Activated naive CD8-positive, alpha-beta T cell treated with anti-CD3 and anti-CD28 coated beads, Interleukin-2, amount 50 U/mL, for 16 hours (primary cell): ENCODE data around the gene FUBP3.

Experiments
- DNase-seq: peaks from one replicate; pipeline ENCODE4 v3.0.0-alpha.2; 2020; ENCODE audit warnings: low read depth, low spot score

The FUBP3 gene

DNA sequence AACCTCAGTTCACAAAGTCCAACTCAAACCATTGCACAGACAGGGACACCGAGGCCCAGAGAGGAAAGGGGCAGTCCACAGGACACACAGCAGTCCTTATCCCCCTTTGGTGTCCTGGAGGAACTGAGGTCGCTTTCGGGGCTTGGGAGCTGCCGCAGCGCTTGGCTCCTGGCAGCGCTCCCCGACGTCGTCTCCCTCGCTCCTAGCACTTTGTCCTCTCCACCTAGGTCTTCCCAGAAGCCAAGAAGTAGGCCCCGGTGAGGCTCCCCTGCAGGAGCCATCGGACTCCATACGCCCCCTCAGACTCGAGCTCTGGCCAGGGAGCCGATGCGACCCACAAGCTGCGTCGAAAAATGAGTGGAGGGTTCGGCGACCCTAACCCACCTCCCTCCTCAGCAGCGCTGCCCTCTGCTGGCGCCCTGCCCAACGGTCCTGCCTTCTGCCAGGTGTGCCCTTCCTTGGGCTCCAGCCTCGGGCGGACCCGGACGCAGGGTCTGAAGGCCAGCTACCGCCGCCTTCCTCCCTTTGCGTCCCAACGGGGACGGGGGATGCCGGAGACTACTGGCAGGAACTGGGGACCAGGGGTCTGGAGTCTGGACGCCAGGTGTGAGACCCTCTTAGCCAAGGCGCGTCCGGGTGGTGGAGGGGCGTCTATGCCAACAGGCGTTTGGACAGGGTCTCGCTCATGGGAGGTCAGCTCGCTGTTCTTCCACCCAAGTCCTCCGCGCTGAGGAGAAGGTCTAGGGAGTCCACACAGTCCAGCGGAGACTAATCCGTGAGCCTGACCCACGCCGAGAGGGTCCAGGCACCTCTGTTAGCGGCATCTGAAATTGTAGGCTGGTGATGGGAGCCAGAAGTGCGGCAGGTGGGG is 83.0 kb downstream of the FUBP3 start:
- DNase-seq = no peak

DNA sequence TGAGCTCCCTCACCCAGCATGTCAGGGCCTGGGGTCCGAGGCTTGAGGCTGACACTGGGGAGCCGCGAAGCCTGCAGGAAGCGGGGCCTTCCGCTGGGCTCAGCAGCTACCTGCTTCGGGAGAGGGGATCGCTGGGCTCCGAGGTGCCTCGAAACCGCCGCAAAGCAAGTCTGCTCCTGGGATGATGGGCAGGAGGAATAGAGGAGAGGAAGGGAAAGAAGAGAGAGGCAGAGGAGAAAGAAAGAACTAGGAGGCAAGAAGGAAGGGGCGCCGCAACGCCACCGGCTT is 83.5 kb downstream of the FUBP3 start:
- DNase-seq = no peak

DNA sequence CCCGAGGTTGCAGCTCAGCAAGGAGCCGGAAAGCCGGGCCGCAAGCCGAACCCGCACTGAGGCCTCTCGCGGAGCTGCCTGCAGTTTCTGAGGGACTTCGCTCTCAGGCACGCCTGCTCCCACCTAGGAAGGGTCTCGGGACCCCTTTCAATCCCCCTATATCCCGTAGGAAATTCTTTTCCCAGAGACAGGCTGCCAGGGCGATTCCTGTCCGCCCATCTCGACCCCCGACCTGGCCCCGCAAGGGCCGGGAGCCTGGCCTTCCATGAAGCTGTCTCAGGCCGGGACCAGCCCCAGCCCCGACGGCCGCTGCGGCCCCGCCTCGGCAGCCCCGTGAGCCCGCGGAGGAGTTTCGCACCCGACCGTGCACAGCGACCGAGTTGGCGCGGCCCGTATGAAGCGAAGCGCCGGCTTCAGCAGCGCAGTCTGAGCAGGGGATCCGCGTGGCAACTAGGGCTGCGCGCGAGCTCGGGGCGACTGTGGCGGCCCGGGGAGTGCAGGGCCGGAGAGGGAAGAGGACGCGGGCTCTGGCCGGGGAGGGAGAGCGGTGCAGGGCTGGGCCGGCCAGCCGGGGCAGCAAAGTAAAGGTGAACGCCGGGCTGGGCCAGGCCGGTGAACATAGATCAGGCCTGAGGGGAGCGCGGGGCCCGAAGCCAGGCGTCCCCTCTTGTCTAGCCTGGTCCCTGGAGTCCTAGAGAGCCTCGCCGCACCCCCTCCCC is 84.0 kb downstream of the FUBP3 start:
- no peak for DNase-seq

DNA sequence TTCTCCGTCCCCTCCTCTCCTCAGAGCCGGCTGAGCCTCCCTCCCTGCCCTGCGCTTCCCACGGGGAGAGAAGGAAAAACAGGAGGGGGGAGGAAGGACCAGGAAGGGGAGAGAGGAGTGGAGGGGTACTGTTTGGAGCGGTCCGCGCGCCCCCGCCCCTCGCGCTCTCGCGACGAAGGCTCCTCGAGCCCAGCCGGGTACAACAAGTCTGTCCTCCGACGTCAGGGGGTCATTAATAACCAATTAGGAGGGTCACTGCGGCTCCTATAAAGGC is 84.5 kb downstream of the FUBP3 start:
- DNase-seq = no peak

DNA sequence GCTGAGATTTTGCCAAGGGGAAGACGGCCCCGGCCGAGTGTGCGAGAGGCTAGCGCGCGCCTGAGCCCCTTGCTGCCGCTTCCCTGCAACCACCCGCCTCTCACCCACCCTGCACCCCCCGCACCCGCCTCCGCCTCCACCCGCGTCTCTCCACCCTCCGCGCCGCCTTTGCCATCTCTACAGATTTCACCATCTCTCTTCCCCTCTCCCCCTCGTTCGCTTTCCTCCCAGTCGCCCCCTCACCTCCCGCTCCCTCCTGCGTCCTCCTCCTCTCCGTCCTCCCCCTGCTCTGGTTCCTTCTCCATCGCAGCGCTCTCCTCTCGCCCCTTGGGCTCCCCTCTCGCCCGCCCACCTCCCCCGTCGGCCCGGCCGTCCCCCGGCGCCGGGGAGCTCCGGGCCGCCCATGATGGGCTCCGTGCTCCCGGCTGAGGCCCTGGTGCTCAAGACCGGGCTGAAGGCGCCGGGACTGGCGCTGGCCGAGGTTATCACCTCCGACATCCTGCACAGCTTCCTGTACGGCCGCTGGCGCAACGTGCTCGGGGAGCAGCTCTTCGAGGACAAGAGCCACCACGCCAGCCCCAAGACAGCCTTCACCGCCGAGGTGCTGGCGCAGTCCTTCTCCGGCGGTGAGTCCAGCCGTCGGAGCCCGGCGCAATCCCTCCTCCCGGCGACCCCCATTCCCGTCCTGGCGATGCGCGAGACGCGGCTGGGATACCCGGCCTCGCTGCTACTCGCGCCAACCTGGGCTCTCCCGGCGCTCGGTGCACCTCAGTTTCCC is 85.1 kb downstream of the FUBP3 start, which contains the start of gene PRDM12:
TSS of gene PRDM12 (plus strand) at position 344 of the 778 bp plus-strand sequence. CDS start at position 404, 60 bp downstream.
- DNase-seq = no peak

DNA sequence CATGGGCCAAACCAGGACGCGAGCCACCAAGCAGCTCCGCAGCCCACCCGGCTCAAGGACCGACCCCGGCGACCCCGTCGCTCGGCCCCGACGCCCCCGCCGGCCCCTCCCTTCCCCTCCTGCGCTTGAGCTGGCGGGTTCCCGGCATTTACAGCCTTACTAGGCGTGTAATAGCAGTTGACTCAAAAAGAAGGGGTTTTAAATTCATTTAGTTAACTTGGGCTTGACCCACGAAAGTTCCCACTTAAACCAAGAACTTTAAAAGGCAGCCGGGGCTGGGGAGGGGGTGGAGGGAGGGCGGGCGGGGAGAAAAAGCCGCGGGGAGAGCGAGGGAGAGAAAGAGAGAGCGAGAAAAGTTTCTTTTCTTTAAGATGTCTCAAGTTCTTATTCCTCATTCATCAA is 85.7 kb downstream of the FUBP3 start:
- no peak for DNase-seq

DNA sequence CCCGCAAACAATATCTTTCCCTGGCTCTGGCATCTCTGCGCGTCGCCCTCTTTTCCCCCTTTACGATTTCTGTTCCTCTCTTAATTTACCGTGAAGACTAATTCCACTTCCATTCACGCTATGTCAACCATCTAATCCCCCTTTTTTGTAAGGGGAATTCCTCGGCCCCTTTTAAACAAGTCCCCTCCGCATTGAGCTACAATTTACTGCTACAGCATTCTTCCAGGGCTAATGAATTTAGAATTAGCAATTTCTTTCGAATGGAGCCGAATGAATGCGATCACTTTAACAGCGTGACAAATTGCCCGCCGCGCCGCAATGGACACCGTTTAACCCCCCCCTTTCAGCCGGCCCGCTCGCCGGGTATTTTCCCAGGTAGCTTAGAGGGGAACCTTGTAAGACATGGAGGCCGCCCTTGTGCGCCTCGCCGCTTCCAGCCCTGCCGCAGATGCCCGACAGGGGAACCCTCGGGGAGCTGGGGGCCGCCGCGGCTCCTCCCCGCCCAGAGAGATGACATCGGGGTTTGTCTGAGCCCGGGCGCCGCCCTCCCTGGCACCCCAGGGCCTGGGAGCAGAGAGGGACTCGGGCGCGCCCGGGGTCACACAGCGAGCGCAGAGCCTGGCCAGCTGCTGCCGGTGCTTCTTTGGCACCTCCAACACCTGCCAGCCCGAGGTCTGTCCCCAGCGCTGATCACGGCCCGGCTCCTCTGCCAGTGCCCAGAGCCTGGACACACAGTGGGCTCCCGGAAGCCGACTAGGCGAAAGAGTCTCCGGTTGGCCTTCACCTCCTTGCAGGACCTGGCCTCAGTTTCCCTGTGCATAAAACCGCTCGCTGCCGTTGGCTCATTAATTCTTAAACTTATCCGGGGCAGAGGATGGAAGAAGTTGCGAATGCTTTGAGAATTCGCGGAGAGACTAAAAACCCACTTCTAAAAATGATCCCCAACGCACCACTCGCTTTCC is 86.3 kb downstream of the FUBP3 start:
- no peak for DNase-seq

DNA sequence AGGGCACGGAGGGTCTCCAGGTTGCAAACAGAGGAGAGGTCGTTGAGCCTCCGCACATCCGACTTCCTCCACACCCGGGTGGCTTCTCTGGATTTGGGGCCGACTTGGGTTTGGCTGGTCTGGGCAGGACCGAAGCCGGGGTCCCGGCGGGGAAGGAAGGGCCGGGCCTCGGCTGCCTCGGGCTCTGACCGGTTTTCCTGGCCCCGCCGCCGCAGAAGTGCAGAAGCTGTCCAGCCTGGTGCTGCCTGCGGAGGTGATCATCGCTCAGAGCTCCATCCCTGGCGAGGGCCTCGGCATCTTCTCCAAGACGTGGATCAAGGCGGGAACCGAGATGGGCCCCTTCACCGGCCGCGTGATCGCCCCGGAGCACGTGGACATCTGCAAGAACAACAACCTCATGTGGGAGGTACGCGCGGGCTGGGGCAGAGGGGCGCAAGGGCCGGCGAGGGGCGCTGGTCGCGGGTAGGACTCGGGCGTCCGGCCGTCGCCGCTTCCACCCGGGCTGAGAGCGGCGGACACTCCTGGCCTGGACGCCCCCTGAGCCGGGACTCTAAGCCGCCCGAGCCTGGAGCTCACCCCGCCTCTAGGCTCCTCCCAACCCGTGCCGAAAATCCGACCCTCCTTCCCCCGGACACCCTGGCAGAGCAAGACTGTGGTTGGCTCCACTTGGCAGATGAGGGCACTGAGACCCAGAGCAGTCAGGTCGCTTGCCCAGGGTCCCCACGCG is 87.2 kb downstream of the FUBP3 start:
- DNase-seq = no peak

DNA sequence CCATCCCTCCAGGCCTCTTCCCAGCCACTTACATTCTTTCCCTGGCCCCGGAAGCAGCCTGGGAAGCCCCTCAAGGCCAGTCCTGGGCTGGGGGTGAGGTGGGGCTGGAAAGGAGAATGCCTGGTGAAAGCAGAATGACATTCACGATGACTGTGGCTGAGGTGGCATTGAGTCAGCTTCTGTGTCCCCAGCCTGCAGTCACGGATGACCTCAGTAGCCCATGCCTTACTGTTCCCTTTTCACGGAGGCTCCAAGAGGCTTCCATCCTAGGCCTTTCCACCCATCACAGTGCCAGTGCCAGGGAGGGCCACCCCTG is 87.7 kb downstream of the FUBP3 start:
- DNase-seq = no peak

DNA sequence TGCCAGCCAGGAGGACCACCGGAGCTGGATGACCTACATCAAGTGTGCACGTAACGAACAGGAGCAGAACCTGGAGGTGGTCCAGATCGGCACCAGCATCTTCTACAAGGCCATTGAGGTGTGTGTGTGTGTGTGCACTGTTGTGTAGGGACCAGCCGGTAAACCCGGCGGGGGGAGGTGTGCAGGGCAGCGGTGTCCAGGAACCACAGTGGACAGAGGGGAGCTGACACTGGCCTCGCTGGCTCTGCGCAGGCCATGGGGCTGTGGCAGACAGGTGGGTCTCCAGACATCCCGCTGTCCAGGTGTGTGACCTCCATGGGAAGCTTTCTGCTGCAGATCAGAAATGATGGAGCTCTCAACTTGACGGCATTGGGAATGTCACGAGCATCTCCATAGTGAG is 88.8 kb downstream of the FUBP3 start:
- DNase-seq = no peak

DNA sequence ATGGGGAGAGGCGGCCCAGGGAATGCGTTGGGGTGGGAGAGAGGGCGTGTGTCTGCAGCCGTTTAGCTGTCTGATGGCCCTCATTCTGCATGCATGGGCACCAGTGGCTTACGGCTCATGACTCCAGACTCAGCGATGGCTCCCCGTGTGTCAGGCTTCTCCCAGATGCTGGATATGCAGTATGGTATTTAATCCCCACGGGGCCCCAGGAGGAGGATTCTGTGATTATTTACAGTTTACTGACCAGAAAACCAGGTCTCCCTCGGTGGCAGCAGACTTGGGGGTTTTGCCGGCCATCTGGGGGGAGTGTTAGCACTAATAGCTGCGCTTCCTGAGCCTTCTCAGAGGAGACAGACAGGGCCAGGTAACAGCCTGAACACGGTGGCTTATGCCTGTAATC is 89.3 kb downstream of the FUBP3 start:
- DNase-seq = no peak

DNA sequence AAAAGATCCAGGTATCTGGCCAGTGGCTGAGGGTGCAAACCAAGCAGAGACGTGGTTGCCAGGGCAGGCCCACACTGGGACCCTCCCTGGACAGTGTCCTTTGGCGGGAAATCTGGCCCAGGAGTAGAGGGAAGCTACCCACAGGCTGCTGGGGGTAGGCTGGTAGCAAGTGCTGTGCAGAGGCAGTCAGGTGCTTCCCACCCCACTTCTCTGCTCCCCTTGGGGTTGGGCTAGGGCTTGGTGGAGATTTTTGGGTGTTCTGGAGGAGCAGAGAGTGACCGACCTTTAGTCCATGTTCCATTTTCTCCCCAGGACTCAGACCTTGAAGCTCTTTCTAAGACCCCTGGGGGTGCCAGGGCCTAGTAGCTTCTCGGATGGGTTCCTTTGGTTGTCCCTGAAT is 90.6 kb downstream of the FUBP3 start:
- no peak for DNase-seq

DNA sequence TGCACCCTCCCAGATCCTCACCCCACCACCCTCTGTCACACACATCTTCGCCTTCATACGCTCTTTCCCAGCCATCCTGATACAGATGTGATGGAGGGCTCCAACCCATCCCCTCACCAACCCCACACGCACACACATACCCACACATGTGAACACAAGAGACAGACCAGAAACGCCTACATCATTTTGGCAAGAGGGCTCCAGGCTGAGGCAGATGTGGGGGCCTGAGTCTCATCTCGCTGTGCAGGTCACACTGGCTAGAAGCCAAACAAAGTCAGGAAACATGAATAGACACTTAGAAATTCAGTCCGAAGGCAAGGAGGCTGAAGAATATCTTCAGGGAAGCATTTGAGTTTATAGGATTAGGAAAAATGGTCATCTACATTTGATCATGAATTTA is 91.3 kb downstream of the FUBP3 start:
- DNase-seq = no peak

DNA sequence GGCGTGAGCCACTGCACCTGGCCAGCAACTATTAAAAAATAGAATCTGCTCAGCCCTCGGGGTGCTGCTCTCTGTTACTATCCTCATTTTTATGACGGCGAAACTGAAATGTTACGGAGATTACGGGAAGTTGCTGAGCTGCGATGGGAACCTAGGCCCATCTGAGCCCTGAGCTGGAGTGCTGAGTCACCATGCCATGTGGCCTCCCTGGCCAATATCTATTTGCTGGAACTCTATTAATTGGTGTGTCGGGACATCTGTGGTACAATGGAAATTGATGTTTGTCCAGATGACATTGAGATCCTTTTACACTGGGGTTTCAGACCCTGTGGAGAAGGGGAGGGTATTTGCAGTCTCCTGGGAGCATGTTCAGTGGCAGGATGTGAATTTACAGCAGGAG is 93.1 kb downstream of the FUBP3 start:
- no peak for DNase-seq

DNA sequence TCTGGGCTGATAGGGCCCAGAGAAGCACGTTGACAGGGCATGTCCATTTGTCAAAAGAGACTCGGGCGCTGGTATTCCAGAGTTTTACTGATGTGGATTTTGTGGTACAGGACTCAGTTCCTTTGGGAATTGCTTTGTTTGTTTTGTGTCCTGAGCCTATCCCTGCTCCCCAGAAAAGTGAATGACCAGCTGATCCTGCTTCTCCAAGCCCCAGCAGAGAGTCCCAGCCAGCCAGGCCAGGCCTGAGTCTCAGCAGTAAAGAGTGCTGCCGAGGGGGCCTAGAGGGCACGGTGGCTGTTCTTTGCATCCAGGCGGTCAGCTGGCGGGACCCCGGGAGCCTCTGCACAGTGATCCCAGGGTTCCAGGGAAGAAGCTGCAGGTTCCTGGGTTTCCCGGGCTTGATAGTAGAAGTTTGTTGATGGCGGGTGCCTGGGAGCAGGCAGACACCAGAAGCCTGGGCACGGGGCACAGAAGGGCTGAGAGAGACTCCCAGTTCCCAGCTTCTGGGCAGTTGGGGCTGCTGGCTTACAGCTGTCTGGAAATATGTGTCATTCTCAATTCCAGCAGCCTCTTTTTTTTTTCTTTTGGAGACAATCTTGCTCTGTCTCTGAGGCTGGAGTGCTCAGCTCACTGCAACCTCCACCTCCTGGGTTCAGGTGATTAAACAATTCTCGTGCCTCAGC is 93.7 kb downstream of the FUBP3 start:
- no peak for DNase-seq

DNA sequence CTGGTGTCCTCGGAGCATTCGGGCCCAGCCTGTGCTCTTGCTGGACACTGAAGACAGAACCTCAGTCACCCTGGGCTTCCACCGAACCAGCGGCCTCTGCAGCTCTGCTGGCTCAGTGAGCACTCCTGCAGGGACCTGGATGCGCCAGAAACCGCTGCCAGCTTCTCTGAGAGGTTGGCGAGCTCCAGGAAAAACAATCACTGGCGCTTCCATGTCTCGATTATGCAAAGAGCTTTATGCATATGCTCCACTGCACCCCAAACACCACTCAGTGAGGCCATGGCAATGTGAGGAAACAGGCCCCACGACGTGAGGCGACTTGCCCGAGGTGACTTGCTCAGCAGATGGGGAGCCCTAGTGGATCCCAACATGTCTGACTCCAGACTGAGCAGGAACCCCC is 96.0 kb downstream of the FUBP3 start:
- DNase-seq = no peak

DNA sequence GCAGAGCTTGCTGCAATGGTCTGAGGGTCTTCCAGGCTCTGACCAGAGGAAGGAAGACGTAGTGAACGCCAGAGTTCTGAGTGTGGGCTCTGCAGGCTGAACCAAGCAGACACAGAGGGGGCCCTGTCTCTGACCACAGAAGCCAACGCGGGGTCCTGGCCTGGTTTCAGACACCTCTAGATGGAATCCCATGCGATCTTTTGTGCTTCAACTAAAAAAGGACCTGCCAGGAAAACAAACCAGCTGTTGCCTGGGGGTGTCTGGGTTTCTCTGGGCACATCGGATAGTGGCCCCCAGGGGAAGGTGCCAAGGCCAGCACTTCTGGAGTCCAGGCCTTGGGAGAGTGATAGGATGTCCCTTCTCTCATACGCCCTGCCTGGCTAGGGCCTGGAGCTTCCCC is 97.9 kb downstream of the FUBP3 start:
- no peak for DNase-seq

DNA sequence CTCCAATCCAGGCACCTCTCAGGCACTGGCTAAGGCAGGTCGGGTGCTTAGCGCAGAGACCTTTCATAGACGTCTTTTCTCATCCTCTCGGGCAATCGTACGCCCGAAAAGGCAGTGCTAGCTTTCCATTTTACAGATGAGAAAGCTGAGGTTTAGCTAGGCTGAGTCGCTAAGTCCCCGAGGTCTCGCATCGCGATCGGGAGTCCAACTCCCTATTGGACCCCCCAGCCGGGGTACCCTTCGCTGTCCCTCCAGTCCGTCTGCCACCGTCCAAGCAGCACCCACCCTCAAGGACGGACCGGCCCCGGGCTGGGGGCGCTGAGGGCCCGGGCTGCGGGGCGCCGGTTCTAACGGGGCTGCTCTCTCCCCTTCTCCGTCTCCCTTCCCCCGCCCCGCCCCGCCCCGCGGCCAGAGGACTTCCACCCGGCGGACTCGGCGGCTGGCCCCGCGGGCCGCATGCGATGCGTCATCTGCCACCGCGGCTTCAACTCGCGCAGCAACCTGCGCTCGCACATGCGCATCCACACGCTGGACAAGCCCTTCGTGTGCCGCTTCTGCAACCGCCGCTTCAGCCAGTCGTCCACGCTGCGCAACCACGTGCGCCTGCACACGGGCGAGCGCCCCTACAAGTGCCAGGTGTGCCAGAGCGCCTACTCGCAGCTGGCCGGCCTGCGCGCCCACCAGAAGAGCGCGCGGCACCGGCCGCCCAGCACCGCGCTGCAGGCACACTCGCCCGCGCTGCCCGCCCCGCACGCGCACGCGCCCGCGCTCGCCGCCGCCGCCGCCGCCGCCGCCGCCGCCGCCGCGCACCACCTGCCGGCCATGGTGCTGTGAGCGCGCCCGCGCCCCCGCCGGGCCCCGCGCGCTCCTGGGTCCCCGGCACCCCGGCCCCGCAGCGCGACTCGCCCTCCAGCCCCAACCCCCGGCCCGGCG is 101.7 kb downstream of the FUBP3 start:
- peak; percentile 27 for DNase-seq

DNA sequence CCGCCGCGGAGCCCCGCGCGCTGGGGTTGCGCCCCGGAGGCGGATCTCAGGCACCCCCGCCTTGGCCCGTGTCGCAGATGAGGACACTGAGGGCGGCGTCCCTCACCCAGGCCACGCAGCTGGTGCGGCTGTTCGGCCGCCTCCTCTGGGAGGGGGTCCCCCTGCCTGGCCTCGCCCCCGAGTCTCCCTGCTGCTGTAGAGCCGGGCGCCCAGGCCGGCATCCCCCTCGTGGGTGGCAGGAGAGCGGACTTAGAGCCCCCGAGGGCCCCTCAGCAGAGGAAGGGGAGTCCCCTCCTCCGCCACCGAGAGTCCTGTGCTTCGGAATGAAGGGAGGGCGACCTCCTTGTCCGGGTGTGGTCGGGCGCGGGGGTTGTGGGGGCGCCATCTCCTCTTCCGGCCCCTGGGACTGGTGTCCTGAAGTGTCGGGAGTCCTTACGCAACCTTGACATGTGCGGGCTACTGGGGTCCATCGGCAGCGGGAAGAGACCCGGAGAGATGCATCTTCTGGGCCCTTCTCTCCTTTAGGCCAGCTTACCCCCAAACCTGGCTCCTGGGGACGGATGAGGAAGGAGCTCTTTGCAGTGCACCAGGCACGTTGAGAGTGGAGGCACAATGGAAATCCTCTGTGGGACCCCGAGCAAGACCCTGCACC is 102.5 kb downstream of the FUBP3 start:
- no peak for DNase-seq
